ENCODE measurements around the gene SMCO2. TPM values are rescaled to one million over a fixed set of nuclear protein-coding genes. Genes with fewer than 3 reads are reported as not detected.

Gene SMCO2
- total and polyA plus RNA-seq, 10 of the 15 experiments (the other 5 are each of a cell fraction or from before 2014, with no cell fraction given), result 0.11 to 2.3 (median 0.67) TPM

- RAD21 ChIA-PET (ENCODE audit: unreplicated experiment), result no interaction called here
- DNase-seq (ENCODE audit: low read depth, low spot score), result no peak
- no peaks in the 10 kb centered on the region for H3K27me3 ChIP-seq (replicated peaks in 1 of 2; ENCODE audit: control insufficient read depth in 2 of 2, insufficient read depth in 2 of 2, low read length in 1 of 2)
- in situ Hi-C loops (cut with MboI) (no loop called here), intact Hi-C loops (cut with micrococcal nuclease; ENCODE audit: unreplicated experiment) (no loop called here)
- no peak overlapping the region for H3K4me3 ChIP-seq
- H2AFZ ChIP-seq (ENCODE audit: control insufficient read depth, low read depth, low read length), result no peak overlapping the region
- H3K9ac ChIP-seq (ENCODE audit: control insufficient read depth, insufficient read depth, low read length), result no peak overlapping the region
- no peak overlapping the region for H3K27ac ChIP-seq (ENCODE audit: control insufficient read depth, insufficient read depth)
- TF ChIP-seq POU2F2 (IDR thresholded peaks at IDR 0.05; ENCODE audit: borderline replicate concordance, low read depth, low read length) (no peak), POLR2AphosphoS5 (IDR thresholded peaks at IDR 0.05; ENCODE audit: low read length) (no peak)
- no peaks in the 10 kb centered on the region; the same call in 1 of the 2 replicates for H3K79me2 ChIP-seq (ENCODE audit: control insufficient read depth, insufficient read depth, low read length)
- 82% methylated on average over 12 of the region's 12 CpGs for WGBS (ENCODE audit: insufficient coverage, insufficient replicate concordance, low lambda C conversion rate, missing lambda C conversion rate)
- CTCF ChIA-PET, result interaction anchor here (0.7 to 1.0 kb wide), 2 partner anchors 10 to 33 kb away, joined by 3 to 5 read pairs; no protein-coding TSS in a partner anchor
- no peak overlapping the region for H3K4me2 ChIP-seq (ENCODE audit: control insufficient read depth, insufficient read depth)
- H3K36me3 ChIP-seq (ENCODE audit: control insufficient read depth in 2 of 2, insufficient read depth in 2 of 2, low read length in 1 of 2), result no peaks in the 10 kb centered on the region
- BruUV-seq (replicated peaks), result no TSS peak
- SMC1A ChIA-PET (ENCODE audit: uncharacterized antibody, unreplicated experiment), result interaction anchor here (1.0 to 1.3 kb wide), 2 partner anchors 11 to 14 kb away, joined by 3 to 4 read pairs; no protein-coding TSS in a partner anchor
- ATAC-seq, result no peak
- H4K20me1 ChIP-seq (ENCODE audit: control insufficient read depth, insufficient read depth), result no peaks in the 10 kb centered on the region
- H3K9me3 ChIP-seq (replicated peaks; ENCODE audit: control insufficient read depth, insufficient read depth, low read length), result no peaks in the 10 kb centered on the region
- POLR2A ChIA-PET, result no interaction called here
- no peak for FAIRE-seq
- 0 out of 2 replicates have a peak, but pooled peaks cover 2% of the 10 kb centered on the region for H3K4me1 ChIP-seq (ENCODE audit: control insufficient read depth, insufficient read depth, low read length)
These were observed 103.5 kb downstream of the SMCO2 start for GRCh38 chr12:27549801-27550652.

- peaks cover 6% of the 10 kb centered on the region; the same call in 1 of the 2 replicates for H3K4me1 ChIP-seq (ENCODE audit: control insufficient read depth, insufficient read depth, low read length)
- FAIRE-seq, result no peak
- H3K4me3 ChIP-seq, result no peak overlapping the region
- no peak for DNase-seq (ENCODE audit: low read depth, low spot score)
- H3K27ac ChIP-seq (ENCODE audit: control insufficient read depth, insufficient read depth), result no peak overlapping the region
- intact Hi-C loops (cut with micrococcal nuclease; ENCODE audit: unreplicated experiment), result no loop called here
- no peaks in the 10 kb centered on the region; the same call in 1 of the 2 replicates for H3K79me2 ChIP-seq (ENCODE audit: control insufficient read depth, insufficient read depth, low read length)
- no peaks in the 10 kb centered on the region for H3K9me3 ChIP-seq (replicated peaks; ENCODE audit: control insufficient read depth, insufficient read depth, low read length)
- ChIA-PET POLR2A (no interaction called here), SMC1A (ENCODE audit: uncharacterized antibody, unreplicated experiment) (interaction anchor here (1.3 to 1.8 kb wide), 2 partner anchors 14 to 16 kb away, joined by 3 to 6 read pairs; no protein-coding TSS in a partner anchor), RAD21 (ENCODE audit: unreplicated experiment) (no interaction called here), CTCF (interaction anchor here (0.7 kb wide), 1 partner anchor 34 kb away, joined by 3 read pairs; no protein-coding TSS in a partner anchor)
- no peaks in the 10 kb centered on the region for H3K36me3 ChIP-seq (ENCODE audit: control insufficient read depth in 2 of 2, insufficient read depth in 2 of 2, low read length in 1 of 2)
- H4K20me1 ChIP-seq (ENCODE audit: control insufficient read depth, insufficient read depth), result no peaks in the 10 kb centered on the region
- 80% methylated on average over 4 of the region's 4 CpGs for WGBS (ENCODE audit: insufficient coverage, insufficient replicate concordance, low lambda C conversion rate, missing lambda C conversion rate)
- no peak overlapping the region for H3K9ac ChIP-seq (ENCODE audit: control insufficient read depth, insufficient read depth, low read length)
- no peak overlapping the region for H3K4me2 ChIP-seq (ENCODE audit: control insufficient read depth, insufficient read depth)
- no TSS peak for BruUV-seq (replicated peaks)
- no peak overlapping the region for H2AFZ ChIP-seq (ENCODE audit: control insufficient read depth, low read depth, low read length)
- H3K27me3 ChIP-seq (replicated peaks in 1 of 2; ENCODE audit: control insufficient read depth in 2 of 2, insufficient read depth in 2 of 2, low read length in 1 of 2), result no peaks in the 10 kb centered on the region
- no peak for ATAC-seq
- in situ Hi-C loops (cut with MboI), result no loop called here
- TF ChIP-seq RELA (IDR thresholded peaks at IDR 0.05; ENCODE audit: borderline replicate concordance, partially characterized antibody), result no peak
- no peak for TF ChIP-seq SMAD5 (IDR thresholded peaks at IDR 0.05; ENCODE audit: low read depth)
- no peak for TF ChIP-seq KAT2A (conservative IDR thresholded peaks at IDR 0.05; ENCODE audit: control insufficient read depth, low read depth, low read length)
- TF ChIP-seq NFYB (IDR thresholded peaks at IDR 0.05; ENCODE audit: insufficient read depth, low read depth, low read length), result no peak
- no peak for TF ChIP-seq MLLT1 (IDR thresholded peaks at IDR 0.05)
- no peak for TF ChIP-seq ASH2L (IDR thresholded peaks at IDR 0.05; ENCODE audit: borderline replicate concordance, low read depth)
- TF ChIP-seq TARDBP (IDR thresholded peaks at IDR 0.05; ENCODE audit: borderline replicate concordance), result no peak
- no peak for TF ChIP-seq ATF3 (IDR thresholded peaks at IDR 0.05; ENCODE audit: borderline replicate concordance, extremely low read depth, low read depth, low read length)
- no peak for TF ChIP-seq MYC (IDR thresholded peaks at IDR 0.05; ENCODE audit: insufficient read depth, insufficient read length, insufficient replicate concordance, low read length, severe bottlenecking)
- no peak for TF ChIP-seq WRNIP1 (IDR thresholded peaks at IDR 0.05; ENCODE audit: borderline replicate concordance, low read depth, low read length)
These were observed 104.1 kb downstream of the SMCO2 start for GRCh38 chr12:27550653-27550975.

All from GM12878 (cell line).